Mucosa of rectum (tissue), 2 donors: Measurements from ENCODE around the gene ANKRD34A.

Experiments
- H3K27ac ChIP-seq, 2 donors: one replicate each; pipeline ENCODE4 v1.7.0; 2013; ENCODE audit warnings: inconsistent platforms in 2 of 2, low read depth in 2 of 2, low read length in 2 of 2
- H3K27me3 ChIP-seq, 2 donors: one replicate each; pipeline ENCODE4 v1.7.0; 2013; ENCODE audit warnings: low read length in 2 of 2; ENCODE audit not compliant: control insufficient read depth in 2 of 2, insufficient read depth in 2 of 2
- H3K36me3 ChIP-seq, 2 donors: one replicate each; pipeline ENCODE4 v1.7.0; 2013; ENCODE audit warnings: low read length in 2 of 2; ENCODE audit not compliant: control insufficient read depth in 2 of 2, insufficient read depth in 2 of 2
- H3K4me1 ChIP-seq, 2 donors: one replicate each; pipeline ENCODE4 v1.7.0; 2013; ENCODE audit warnings: low read length in 2 of 2, mild to moderate bottlenecking in 1 of 2; ENCODE audit not compliant: control insufficient read depth in 2 of 2, insufficient read depth in 2 of 2
- H3K4me3 ChIP-seq, 2 donors: one replicate each; pipeline ENCODE4 v1.7.0; 2013; ENCODE audit warnings: low read length in 2 of 2
- H3K9ac ChIP-seq, 2 donors: one replicate each; pipeline ENCODE4 v1.7.0; 2013; ENCODE audit warnings: low read length in 2 of 2, low read depth in 1 of 2, mild to moderate bottlenecking in 1 of 2
- H3K9me3 ChIP-seq, 2 donors: one replicate each; pipeline ENCODE4 v1.7.0; 2013; ENCODE audit warnings: low read length in 2 of 2; ENCODE audit not compliant: control insufficient read depth in 2 of 2
- donor health status: healthy.
- donor health status: Normal muscosa, but diverticular disease.

Gene ANKRD34A

DNA sequence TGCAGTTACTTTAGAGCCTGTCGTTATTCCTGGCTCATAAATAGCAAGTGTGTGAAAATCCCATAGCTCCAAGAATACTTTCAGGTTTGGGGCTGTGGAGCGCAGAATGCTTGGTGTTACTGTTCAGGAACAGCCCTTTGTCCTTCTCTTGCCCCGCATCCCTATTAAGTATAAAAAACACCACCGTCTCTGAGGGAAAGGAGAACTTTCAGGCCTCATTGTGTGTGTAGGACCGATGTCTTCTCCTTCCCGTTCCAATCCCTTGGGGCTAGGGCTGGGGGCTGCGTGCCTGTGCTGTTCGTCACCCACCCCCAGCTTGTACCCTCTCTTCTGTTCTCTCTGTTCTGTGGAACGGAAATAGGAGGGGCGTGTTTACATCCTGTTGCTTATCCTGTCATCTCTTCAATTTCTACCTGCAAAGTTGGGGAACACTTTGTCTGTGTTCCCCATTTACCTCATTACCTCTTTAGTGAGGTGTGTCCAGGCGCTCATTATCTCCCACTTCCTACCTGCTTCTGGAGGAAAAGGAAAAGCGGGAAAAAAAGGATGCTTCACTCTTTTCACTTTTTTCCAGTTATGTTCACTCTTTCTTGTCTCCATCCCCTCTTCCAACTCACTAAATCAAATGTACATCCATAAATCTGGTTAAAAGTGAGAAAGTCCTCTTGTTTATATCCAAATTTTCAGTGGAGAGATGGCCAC is 32.8 kb upstream of the ANKRD34A start:
- H3K4me1 ChIP-seq, result peaks cover 48 to 55% of the 10 kb centered on the region in 2 donors
- peaks cover 34 to 38% of the 10 kb centered on the region in 2 donors for H3K36me3 ChIP-seq
- peak overlapping the region; percentile 99 for H3K27ac ChIP-seq
- no peaks in the 10 kb centered on the region for H3K27me3 ChIP-seq
- peak overlapping the region; percentile 95 to 100 for H3K9ac ChIP-seq
- peak overlapping the region; percentile 98 to 100 for H3K4me3 ChIP-seq
- no peaks in the 10 kb centered on the region for H3K9me3 ChIP-seq

DNA sequence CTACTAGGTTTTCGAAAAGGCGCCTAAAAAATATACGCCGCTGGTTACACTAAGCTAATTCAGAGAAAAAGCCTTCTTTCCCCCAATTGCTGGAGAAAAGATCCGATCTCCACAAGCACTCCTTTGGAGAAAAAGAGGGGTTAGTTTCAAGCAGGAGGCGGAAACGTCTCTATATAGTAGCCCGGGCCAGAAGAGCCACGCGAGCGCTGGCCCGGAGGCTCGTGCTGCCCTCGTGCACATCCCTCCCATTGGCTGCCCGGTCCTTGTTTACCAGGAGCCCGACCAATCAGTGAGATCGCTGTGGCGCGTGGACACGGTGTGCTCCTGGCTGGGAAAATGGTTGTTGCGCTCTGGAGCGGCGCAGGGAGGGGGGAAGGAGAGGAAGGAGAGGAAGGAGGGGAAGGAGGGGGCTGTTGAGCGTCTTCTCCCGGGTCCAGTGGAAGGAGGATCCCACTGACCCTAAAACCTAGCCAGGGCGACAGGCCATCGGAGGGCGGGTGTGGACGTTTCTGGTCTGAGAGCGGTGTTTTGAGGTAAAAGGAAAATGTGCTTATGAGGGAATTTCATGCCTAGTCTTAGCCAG is 32.1 kb upstream of the ANKRD34A start, which contains the start of gene TXNIP:
TSS of gene TXNIP (minus strand) at position 147 of the 583 bp plus-strand sequence. CDS start 313 bp downstream, outside the sequence.
- H3K36me3 ChIP-seq, result peaks cover 36 to 40% of the 10 kb centered on the region in 2 donors
- peaks cover 51 to 58% of the 10 kb centered on the region in 2 donors for H3K4me1 ChIP-seq
- H3K9me3 ChIP-seq, result no peaks in the 10 kb centered on the region
- H3K27ac ChIP-seq, result peak within 1 kb of the TSS; percentile 99
- no peaks in the 10 kb centered on the region for H3K27me3 ChIP-seq
- peak within 1 kb of the TSS; percentile 95 to 100 for H3K9ac ChIP-seq
- H3K4me3 ChIP-seq, result peak within 1 kb of the TSS; percentile 98 to 100

DNA sequence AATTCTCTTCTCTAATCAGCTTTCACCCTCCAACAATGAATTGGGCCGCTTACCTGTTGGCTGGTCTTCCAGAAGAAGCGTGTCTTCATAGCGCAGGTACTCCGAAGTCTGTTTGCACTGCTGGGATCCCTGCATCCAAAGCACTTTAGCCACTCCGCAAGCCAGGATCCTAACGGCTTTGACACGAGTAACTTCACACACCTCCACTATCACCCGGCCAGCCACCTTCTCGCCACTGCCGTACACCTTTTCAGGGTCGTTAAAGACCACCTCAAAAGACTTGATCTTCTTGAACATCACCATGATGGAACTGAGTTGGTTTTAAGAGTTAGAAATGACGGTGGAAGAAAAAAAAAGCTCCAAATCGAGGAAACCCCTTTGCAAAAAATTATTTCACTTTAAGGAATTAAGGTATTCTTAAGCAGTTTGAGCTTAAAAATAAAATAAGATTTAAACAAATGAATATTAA is 31.6 kb upstream of the ANKRD34A start:
- Histone ChIP-seq H3K27ac (peak overlapping the region; percentile 95 to 99), H3K9ac (peak overlapping the region; percentile 94 to 100), H3K27me3 (no peaks in the 10 kb centered on the region), H3K36me3 (peaks cover 36 to 40% of the 10 kb centered on the region in 2 donors), H3K4me3 (peak overlapping the region; percentile 98 to 100), H3K4me1 (peaks cover 51 to 59% of the 10 kb centered on the region in 2 donors), H3K9me3 (no peaks in the 10 kb centered on the region)

DNA sequence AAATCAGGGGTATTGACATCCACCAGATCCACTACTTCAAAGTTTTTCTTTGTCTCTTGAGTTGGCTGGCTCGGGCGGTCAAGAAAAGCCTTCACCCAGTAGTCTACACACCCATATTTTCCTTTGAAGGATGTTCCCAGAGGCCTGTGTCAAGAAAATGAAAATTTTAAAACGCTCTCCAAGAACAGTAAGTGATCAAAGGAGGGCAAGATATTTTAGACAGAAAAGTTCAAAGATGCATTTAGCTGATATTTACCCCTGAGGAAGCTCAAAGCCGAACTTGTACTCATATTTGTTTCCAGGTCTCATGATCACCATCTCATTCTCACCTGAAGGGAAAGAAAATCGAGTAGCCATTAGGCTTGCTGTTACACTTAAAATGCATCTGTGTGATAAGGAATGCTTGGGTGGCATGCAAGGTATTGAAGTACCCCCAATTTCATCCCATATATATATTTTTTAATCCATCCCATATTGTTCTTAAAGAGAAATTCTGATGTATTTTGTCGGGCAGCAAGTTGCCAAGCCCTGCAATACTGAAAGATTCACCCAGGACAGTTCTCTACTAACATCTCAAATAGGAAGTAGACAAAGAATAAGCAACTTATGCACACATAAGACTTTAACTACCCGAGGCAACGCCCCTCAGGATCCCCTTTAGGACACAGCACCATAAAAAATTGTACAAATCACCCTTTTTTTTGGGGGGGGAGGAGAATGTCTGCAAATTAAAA is 30.9 kb upstream of the ANKRD34A start:
- H3K36me3 ChIP-seq, result peaks cover 36 to 40% of the 10 kb centered on the region in 2 donors
- H3K27ac ChIP-seq, result peak overlapping the region; percentile 95 to 99
- no peaks in the 10 kb centered on the region for H3K27me3 ChIP-seq
- peaks cover 51 to 58% of the 10 kb centered on the region in 2 donors for H3K4me1 ChIP-seq
- H3K9ac ChIP-seq, result peak overlapping the region; percentile 94 to 100
- H3K9me3 ChIP-seq, result no peaks in the 10 kb centered on the region
- H3K4me3 ChIP-seq, result peak overlapping the region; percentile 98 to 100

DNA sequence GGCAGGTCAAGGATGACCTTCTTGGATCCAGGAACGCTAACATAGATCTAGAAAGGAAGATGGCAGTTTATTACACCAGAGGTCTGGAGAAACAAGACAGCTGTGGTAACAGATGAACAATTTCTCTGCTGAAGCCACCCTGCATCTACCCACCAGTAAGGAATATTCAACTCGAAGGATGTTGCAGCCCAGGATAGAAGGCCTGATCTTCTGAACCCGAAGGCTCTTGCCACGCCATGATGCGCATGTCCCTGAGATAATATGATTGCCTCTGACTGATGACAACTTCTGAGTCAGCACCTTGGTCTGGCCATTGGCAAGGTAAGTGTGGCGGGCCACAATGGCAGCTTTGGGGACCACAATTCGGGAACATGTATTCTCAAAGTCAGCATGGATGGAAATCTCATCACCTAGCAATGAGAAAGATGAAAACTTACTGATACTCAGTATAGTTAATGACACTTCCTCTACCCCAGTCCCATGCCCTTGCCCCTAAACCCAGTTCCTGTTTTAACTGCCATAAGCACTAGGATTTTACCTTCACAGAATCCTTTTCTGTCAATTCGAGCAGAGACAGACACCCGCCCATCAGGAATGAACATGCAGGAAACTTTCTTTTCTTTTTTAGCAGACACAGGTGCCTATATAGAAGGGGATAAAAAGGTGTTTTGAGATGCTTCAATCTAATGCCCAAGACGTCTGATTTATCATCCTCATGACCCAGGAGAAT is 30.2 kb upstream of the ANKRD34A start:
- Histone ChIP-seq H3K36me3 (peaks cover 36 to 40% of the 10 kb centered on the region in 2 donors), H3K4me3 (peak overlapping the region; percentile 98 to 100), H3K4me1 (peaks cover 43 to 51% of the 10 kb centered on the region in 2 donors), H3K9ac (peak overlapping the region; percentile 94 to 100), H3K27me3 (no peaks in the 10 kb centered on the region), H3K27ac (peak overlapping the region; percentile 95 to 99), H3K9me3 (no peaks in the 10 kb centered on the region)

DNA sequence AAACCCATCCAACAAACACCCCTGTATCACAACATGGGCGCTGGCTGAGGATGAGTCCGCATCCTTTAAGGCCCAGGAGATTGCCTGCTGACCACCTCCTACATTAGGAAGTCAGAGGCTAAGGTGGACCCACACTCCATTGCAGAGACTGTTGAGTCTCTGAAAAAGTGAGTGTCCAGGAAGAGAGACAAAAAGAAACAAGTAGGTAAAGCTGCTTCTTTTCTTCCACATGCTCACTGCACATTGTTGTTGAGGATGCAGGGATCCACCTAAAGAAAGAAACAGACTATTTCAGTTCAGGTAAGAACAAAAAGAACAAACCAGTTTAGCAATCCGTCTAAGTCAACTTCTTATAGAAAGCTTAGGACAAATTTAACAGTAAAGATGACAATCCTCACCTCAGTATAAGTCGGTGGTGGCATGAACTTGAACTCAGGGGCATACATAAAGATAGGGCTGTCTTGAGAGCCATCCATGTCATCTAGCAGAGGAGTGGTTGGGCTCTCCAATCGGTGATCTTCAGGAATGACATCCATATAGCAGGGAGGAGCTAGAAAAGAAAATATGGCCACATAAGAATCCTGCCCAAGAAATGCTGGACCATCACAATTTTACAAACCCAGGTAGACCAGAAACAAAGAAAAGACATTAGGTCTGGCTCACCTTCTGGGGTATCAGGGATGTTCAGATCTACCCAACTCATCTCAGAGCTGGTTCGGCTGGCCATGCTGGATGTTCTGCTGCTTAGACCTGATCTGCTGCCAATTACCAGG is 29.4 kb upstream of the ANKRD34A start:
- H3K27ac ChIP-seq, result peak overlapping the region; percentile 95 to 99
- H3K27me3 ChIP-seq, result no peaks in the 10 kb centered on the region
- peak overlapping the region; percentile 94 to 100 for H3K9ac ChIP-seq
- H3K4me1 ChIP-seq, result peaks cover 35 to 43% of the 10 kb centered on the region in 2 donors
- H3K9me3 ChIP-seq, result no peaks in the 10 kb centered on the region
- H3K4me3 ChIP-seq, result peak overlapping the region; percentile 98 to 100
- H3K36me3 ChIP-seq, result peaks cover 36 to 40% of the 10 kb centered on the region in 2 donors

DNA sequence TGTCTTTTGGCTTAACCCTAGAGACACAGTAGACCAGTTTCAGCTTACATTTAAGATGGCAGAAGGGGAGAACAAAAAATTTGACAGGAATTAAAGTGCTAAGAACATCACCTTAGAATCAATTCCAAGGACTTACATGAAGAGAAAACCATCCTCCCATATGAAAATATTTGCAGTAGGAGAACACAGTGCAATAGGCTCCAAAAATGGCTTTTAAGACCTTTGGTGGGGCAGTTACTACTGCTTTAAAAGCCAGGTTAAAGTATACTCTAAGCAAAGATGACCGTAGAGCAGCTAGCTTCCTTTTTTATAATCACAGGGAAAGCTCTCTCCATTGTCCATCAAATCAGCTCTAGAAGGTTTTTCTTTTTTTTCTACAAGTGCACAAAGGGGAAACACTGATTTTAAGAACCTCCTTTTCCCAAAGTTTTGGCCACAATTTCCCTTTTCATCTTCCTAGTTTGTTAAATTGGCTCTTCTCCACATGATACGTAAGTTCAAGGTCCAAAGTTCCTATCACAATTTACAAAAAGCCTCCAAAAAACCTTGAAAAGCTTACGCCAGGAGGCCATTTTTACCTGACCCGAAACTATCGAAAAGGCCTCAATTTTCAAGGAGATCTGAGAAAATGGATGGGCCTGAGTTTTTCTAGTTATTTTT is 28.7 kb upstream of the ANKRD34A start:
- Histone ChIP-seq H3K9ac (peak overlapping the region; percentile 94 to 100), H3K9me3 (no peaks in the 10 kb centered on the region), H3K27ac (peak overlapping the region; percentile 95 to 99), H3K27me3 (no peaks in the 10 kb centered on the region), H3K4me3 (peak overlapping the region; percentile 98 to 100), H3K36me3 (peaks cover 36 to 40% of the 10 kb centered on the region in 2 donors), H3K4me1 (peaks cover 32 to 36% of the 10 kb centered on the region in 2 donors)

DNA sequence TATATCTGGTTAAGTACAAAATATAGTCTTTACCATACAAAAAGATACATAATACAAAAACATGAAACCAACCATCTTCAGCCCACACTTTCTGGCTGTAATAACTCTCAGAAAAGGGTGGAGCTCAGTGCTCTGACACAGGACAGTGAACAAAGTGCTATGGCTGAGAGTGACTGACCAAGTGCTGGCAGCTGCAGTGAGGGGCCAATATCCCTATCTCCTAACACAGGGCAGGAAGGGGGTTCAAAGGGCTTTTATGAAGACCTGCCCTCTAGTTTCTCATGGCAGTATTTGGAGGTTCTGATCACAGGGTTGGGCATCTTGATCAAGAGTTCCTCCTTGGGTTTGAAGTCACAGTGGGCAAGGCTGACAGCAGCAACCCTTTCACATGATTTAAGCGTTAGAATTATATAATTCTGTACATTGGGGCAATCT is 28.1 kb upstream of the ANKRD34A start:
- no peaks in the 10 kb centered on the region for H3K27me3 ChIP-seq

More for the DNA sequence above, 28.1 kb upstream of the ANKRD34A start:
- Histone ChIP-seq H3K9me3 (no peaks in the 10 kb centered on the region), H3K27ac (peak overlapping the region; percentile 95 to 99), H3K4me3 (peak overlapping the region; percentile 98 to 100), H3K9ac (peak overlapping the region; percentile 94 to 100), H3K4me1 (peaks cover 28 to 31% of the 10 kb centered on the region in 2 donors), H3K36me3 (peaks cover 36 to 40% of the 10 kb centered on the region in 2 donors)
